GM15510 (cell line): ENCODE data around the gene RAVER1.

Source experiments
- POLR2A ChIP-seq: IDR thresholded peaks from 3 replicates; pipeline ENCODE4 v1.6.1; 2011; ENCODE audit warnings: borderline replicate concordance; ENCODE audit not compliant: insufficient read length; ENCODE audit errors: extremely low read depth

Gene RAVER1, protein sequence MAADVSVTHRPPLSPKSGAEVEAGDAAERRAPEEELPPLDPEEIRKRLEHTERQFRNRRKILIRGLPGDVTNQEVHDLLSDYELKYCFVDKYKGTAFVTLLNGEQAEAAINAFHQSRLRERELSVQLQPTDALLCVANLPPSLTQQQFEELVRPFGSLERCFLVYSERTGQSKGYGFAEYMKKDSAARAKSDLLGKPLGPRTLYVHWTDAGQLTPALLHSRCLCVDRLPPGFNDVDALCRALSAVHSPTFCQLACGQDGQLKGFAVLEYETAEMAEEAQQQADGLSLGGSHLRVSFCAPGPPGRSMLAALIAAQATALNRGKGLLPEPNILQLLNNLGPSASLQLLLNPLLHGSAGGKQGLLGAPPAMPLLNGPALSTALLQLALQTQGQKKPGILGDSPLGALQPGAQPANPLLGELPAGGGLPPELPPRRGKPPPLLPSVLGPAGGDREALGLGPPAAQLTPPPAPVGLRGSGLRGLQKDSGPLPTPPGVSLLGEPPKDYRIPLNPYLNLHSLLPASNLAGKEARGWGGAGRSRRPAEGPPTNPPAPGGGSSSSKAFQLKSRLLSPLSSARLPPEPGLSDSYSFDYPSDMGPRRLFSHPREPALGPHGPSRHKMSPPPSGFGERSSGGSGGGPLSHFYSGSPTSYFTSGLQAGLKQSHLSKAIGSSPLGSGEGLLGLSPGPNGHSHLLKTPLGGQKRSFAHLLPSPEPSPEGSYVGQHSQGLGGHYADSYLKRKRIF

DNA sequence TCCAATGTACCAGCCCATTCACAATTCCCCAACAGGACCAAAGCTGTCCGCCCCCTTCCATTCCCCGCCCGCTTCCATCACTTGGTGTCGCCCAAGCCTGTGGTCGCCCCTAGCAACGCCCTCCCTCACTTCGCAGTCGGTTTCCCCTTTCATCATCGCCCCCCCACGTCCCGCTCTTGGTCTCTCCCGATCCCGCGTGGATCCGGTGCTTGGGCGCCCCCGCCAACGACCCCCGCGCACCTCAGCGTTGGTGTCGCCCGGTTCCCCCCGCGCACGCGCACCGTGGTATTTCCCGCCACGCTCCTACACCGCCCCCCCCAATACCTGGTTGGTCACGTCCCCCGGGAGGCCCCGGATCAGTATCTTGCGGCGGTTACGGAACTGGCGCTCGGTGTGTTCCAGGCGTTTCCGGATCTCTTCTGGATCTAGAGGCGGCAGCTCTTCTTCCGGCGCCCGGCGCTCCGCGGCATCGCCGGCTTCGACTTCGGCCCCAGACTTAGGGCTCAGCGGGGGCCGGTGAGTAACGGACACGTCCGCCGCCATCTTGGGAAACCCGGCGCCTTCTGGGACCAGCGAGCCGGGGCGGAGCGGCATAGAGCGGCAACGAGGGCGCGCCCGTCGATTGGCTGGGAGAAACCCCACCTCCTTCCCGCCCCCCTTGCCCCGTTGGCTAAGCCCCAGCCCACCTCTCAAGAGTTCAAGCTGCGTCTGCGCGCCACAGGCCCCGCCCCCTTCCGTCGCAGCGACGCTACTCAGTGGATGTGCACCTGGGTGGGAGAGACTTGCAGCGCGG lies at the start of gene RAVER1:
Gene RAVER1, minus strand, starts transcription at position 565 of the 793 bp plus-strand sequence. Its CDS starts 22 bp downstream, at position 543.
- peak; percentile 95 for TF ChIP-seq POLR2A

DNA sequence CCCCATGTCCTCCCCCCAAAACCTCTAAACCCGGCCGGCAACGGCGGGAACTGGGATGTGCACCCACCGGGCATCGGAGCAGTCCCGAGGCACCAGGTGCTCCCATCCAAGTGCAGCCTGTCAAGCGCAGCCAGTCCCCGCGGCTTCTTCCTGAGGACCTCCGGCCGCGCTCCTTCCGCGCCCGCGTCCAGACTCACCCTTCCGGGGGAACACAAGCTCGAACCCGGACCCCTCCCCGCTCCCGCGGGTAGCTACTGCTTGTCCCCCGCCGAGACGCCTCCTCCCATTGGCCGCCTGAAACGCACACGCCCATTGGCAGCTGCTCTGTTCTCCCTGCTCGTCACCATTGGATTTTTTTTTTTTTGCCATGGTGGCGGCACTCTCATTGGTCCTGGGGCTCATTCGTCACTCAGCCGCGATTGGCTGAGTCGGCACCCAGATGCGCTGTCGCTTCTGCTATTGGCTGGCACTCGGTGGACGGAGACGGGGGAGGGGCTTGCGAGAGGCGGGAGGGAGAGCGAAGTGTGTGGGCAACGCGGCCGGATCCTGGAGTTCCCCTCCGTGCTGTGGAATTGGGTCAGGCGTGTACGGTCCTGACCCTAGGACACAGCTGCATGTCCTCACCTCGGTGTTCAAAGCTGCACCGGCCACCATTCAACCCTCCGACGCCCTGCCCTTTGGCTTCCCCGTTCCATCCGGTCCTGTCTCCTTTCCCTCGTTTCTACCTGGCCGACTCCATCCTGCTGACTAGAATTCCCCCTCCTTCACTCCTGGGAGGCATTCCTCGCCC lies 47.2 kb upstream of the RAVER1 start, which contains the start of gene TYK2:
Gene TYK2, minus strand, starts transcription at position 260 of the 790 bp plus-strand sequence. CDS start 2,166 bp downstream, outside the sequence.
- TF ChIP-seq POLR2A: peak; percentile 79

DNA sequence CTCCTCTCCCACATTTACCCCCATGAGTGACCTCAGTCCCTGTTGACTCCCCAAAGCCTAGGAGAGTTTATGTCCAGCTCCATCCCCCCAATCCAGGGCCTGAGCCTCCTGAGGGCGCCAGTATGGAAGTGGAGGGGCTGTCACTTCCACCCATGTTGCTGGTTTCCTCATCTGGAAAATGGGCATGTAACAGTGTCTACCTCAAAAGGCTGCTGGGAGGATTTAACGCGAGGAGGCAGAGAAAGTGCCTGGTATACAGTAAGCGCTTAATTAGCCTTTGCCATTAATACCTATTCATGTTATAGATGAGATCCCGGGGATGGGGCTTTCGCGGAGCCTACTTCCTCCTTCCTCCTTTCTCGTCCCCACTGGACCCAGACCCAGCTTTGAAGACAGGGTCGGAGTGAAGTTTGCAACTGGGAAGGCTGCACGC lies 46.6 kb upstream of the RAVER1 start:
- TF ChIP-seq POLR2A: no peak

DNA sequence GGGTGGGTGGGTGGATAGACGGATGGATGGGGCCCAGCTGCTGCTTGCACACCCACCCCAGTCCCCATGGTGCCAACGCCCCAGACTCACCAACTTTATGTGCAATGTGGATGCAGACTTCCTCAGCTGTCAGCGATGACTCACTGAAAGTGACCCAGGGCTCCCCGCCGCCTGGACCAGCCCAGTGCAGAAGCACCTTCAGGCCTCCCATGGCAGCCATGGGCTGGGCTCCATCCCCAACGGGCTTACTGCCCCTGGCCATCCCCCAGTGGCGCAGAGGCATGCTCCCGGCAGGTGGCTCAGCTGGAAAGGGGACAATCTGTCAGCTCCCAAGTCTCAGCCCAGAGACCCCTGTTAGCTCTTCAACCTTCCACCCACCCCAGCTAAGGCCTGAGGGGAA lies 44.8 kb upstream of the RAVER1 start:
- no peak for TF ChIP-seq POLR2A

DNA sequence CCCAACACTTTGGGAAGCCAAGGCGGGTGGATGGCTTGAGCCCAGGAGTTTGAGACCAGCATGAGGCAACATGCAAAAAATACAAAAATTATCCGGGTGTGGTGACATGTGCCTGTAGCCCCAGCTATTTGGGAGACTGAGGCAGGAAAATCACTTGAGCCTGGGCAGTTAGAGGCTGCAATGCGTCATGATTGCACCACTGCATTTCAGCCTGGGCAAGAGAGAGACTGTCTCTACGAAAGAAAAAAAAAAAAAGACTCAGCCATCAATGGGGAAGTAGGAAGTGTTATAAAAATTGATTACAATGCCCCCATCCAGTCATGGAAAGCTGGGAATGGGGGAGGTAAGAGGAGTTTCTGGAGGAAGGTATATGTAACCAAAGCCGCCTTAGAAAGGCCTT lies 41.6 kb upstream of the RAVER1 start:
- TF ChIP-seq POLR2A: no peak

DNA sequence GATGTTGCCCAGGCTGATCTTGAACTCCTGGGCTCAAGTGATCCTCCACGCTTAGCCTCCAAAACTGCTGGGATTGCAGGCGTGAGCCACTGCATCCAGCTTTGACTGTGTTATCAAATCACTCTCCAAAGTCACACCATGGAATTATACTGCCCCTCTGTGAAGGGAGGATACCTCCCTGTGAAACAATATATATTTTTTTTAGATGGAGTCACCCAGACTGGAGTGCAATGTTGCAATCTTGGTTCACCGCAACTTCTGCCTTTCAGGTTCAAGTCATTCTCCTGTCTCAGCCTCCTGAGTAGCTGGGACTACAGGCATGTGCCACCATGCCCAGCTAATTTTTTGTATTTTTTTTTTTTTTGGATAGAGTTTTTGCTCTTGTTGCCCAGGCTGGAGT lies 39.4 kb upstream of the RAVER1 start:
- no peak for TF ChIP-seq POLR2A

DNA sequence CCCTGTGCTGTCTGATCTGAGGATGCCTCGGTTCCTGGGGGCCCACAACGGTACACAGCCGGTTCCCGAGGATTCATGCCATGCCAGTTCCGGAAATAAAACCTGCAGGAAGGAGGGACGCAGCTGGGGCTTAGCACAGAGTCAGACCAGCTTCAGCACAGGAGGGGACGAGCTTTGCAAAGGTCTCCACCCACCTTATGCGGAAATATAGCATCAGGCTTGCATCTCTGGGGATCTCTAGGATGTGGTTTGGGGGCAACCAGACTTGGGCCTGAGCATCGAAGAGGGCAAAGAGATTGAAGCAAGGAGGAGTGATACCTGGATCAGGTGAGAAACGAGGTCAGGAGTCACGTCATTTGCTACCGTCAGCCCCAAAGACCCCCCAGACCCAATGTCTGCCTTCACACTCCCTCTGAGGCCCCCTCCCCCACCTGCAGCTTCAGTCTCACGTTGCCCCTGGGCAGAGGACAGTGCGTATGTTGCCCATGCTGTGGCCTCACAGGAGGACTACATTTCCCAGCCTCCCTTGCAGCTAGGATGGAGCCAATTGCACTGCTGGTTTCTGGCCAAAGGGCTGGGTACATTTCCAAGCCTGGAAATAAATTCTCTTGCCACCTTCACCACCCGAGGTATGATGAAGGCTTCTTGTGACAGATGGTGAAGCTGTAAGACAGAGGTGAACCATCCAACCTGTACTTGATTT lies 34.9 kb upstream of the RAVER1 start:
- no peak for TF ChIP-seq POLR2A

DNA sequence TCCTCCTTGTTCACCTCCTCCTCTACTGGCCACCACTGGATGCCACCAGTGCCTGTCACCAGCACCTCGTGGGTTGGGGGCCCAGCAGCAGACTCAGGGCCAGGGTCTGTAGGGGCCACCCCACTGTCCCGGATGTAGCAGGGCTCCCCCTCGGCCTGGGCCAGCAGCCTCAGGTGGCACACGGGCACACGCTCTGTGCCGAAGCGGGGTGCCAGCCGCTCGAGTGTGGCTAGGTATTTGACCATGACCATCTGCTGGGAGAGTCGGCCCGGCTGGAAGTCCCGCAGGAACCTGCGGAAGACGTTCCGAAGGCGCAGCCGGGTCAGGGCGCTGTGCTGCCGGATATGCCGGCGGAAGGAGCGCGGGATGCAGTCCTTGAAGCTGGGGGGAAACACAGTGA lies 32.2 kb upstream of the RAVER1 start:
- TF ChIP-seq POLR2A: no peak

DNA sequence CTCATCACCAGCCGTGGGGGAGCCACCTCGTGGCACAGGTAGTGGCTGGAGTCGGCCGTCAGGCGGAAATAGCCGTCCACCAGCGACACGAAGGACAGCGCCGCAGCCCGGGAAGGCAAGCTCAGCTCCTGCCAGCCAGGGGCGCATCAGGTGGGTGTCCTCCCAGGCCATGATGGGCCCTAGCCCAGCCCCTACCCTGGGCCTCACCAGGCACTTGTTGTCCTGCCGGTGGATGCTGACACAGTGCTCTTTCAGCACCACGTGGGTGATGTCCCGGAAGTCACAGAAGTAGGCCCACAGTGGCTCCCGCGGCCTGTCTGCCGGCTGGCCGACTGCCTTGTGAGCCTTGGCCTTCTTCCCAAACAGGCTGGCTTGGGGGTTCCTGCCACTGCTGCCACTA lies 31.3 kb upstream of the RAVER1 start:
- no peak for TF ChIP-seq POLR2A

DNA sequence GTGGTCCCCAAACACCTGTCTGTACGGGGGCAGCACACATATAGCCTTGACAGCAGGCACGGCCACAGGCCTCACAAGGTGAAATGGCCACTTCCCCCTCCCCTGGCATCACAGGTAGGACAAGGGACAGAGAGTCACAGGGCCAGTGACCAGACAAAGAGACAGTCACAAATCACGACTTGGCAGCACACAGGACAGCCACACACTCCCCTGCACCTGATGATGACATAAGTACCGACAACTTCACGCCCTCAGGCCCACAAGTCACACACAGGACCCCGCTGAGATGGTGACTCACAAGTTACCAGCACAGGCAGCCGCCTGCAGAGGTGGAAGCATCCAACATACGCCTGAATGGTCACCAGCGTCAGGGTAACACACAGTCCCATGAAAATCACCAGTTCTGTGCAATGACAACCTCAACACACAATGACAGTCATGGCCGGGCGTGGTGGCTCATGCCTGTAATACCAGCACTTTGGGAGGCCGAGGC lies 30.5 kb upstream of the RAVER1 start:
- TF ChIP-seq POLR2A: no peak

DNA sequence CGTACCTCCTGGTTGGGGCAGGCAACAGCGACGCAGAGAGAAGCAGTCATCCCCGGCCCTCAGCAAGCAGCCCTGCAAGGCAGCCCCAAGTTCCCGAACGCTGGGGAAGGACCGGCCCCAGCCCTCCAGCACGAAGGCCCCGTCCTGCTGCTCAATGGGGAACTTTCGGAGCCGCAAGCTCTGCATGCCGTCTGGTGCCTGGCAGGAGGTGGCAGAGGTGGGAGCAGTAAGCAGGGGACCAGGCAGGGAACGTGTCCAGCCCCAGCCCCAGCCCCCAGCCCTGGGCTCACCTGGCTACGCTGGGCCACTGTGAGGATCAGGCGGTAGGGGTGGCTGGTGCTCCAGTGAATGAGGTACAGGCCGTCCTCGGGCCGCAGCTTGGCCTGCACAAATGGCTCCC lies 28.9 kb upstream of the RAVER1 start:
- no peak for TF ChIP-seq POLR2A

DNA sequence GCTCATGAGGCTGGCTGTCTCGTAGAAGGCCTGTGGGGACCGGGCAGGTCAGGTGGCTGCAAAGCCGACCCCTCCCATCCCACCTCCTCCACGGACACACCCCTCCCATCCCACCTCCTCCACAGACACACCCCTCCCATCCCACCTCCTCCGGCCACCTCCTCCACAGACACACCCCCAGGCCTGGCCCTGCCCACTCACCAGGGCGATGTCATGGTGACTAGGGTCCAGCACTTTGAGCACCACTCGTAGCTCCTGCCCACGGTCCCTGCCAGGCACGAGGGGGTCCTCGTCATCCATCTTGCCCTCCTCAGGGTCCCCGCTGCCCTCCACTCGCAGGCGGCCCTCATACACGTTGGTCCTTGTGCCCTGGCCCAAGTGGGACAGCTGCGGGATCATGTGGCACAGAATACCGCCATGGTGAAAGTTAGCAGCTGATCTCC lies 28.3 kb upstream of the RAVER1 start:
- no peak for TF ChIP-seq POLR2A

DNA sequence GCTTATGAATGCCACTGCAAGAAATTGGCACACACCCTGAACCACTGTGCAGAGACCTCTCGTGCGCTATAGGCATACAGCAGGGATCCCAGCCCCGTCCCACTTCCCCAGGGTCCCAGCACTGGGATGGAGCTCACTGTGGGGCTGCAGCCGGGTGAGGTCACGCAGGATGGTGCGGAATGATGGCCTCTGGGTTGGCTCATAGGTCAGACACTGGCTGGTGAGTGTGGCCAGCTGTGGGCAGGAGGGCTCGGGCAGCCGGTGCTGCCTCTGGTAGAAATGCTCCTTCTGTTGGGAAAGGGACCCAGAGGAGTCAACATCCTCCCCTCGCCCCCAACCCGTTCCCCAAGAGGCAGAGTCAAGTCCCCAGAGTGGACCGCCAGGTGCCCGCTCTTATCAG lies 23.1 kb upstream of the RAVER1 start:
- TF ChIP-seq POLR2A: no peak
